Measurements from ENCODE around the gene COASY. TPM values are rescaled to one million over a fixed set of nuclear protein-coding genes. Genes with fewer than 3 reads are reported as not detected.

Gene COASY
- total RNA-seq, 1 donor = 22.0 TPM

- peak overlapping the region; percentile 92 for H3K4me3 ChIP-seq (ENCODE audit: low read depth, low read length)
- no peak for TF ChIP-seq CTCF (IDR thresholded peaks at IDR 0.05; ENCODE audit: insufficient read depth, low read depth, low read length)
- no peak for DNase-seq (ENCODE audit: low read depth)
Observed at GRCh38 chr17:42563143-42563509, 1.2 kb downstream of the COASY start.

- peak overlapping the region; percentile 92 for H3K4me3 ChIP-seq (ENCODE audit: low read depth, low read length)
- DNase-seq (ENCODE audit: low read depth) = no peak
- no peak for TF ChIP-seq CTCF (IDR thresholded peaks at IDR 0.05; ENCODE audit: insufficient read depth, low read depth, low read length)
Observed at GRCh38 chr17:42563543-42563942, 1.6 kb downstream of the COASY start.

GRCh38 chr17:42563950-42564349 lies 2.0 kb downstream of the COASY start:
- no peak for DNase-seq (ENCODE audit: low read depth)
- no peak overlapping the region for H3K4me3 ChIP-seq (ENCODE audit: low read depth, low read length)
- no peak for TF ChIP-seq CTCF (IDR thresholded peaks at IDR 0.05; ENCODE audit: insufficient read depth, low read depth, low read length)

GRCh38 chr17:42564815-42565522 lies 3.0 kb downstream of the COASY start:
- no peak overlapping the region for H3K4me3 ChIP-seq (ENCODE audit: low read depth, low read length)
- DNase-seq (ENCODE audit: low read depth) = no peak
- TF ChIP-seq CTCF (IDR thresholded peaks at IDR 0.05; ENCODE audit: insufficient read depth, low read depth, low read length) = no peak

- no peak overlapping the region for H3K4me3 ChIP-seq (ENCODE audit: low read depth, low read length)
- TF ChIP-seq CTCF (IDR thresholded peaks at IDR 0.05; ENCODE audit: insufficient read depth, low read depth, low read length) = no peak
- DNase-seq (ENCODE audit: low read depth) = no peak
Observed at GRCh38 chr17:42565523-42566214, 3.7 kb downstream of the COASY start.

GRCh38 chr17:42566215-42566882 lies 4.4 kb downstream of the COASY start:
- no peak for DNase-seq (ENCODE audit: low read depth)
- no peak for TF ChIP-seq CTCF (IDR thresholded peaks at IDR 0.05; ENCODE audit: insufficient read depth, low read depth, low read length)
- peak overlapping the region; percentile 91 for H3K4me3 ChIP-seq (ENCODE audit: low read depth, low read length)

Measured in fibroblast of villous mesenchyme (primary cell).